HG02798 (cell line): Measurements from ENCODE around the gene ASPSCR1.

Experiments
- ATAC-seq: cut with Tn5 transposase; IDR thresholded peaks from one replicate; pipeline ENCODE4 v1.9.1; 2021; ENCODE audit warnings: mild to moderate bottlenecking; ENCODE audit not compliant: unreplicated experiment, poor library complexity

Gene ASPSCR1

GRCh38 chr17:82021107-82021899 is 43.9 kb downstream of the ASPSCR1 start:
- ATAC-seq = no peak

GRCh38 chr17:82021900-82022309 is 44.5 kb downstream of the ASPSCR1 start:
- no peak for ATAC-seq

GRCh38 chr17:82022310-82022980 is 45.0 kb downstream of the ASPSCR1 start, which contains the start of gene CENPX:
Gene CENPX, minus strand, starts transcription at chr17:82022878. Its CDS starts 17 bp downstream, at chr17:82022861.
- peak; percentile 12 for ATAC-seq

- peak; percentile 90 for ATAC-seq
Observed at GRCh38 chr17:82022981-82023446, 45.6 kb downstream of the ASPSCR1 start, which contains the start of gene LRRC45. Gene LRRC45, plus strand, starts transcription at chr17:82023305. Its CDS starts 339 bp downstream, at chr17:82023644.

GRCh38 chr17:82023447-82024241 is 46.2 kb downstream of the ASPSCR1 start:
- ATAC-seq = no peak

GRCh38 chr17:82024859-82025258 is 47.4 kb downstream of the ASPSCR1 start:
- ATAC-seq = no peak

- no peak for ATAC-seq
Observed at GRCh38 chr17:82025401-82026107, 48.1 kb downstream of the ASPSCR1 start.

- ATAC-seq = no peak
Observed at GRCh38 chr17:82028246-82028645, 50.8 kb downstream of the ASPSCR1 start.

- ATAC-seq = no peak
Observed at GRCh38 chr17:82028966-82029365, 51.5 kb downstream of the ASPSCR1 start.

- no peak for ATAC-seq
Observed at GRCh38 chr17:82029391-82029790, 52.0 kb downstream of the ASPSCR1 start.

- no peak for ATAC-seq
Observed at GRCh38 chr17:82029990-82030469, 52.6 kb downstream of the ASPSCR1 start.

GRCh38 chr17:82030470-82031302 is 53.3 kb downstream of the ASPSCR1 start:
- peak; percentile 43 for ATAC-seq

GRCh38 chr17:82031303-82031884 is 54.0 kb downstream of the ASPSCR1 start, which contains the start of gene RAC3:
Gene RAC3, plus strand, starts transcription at chr17:82031678. Its CDS starts 84 bp downstream, at chr17:82031762.
- no peak for ATAC-seq

- ATAC-seq = no peak
Observed at GRCh38 chr17:82031885-82032627, 54.6 kb downstream of the ASPSCR1 start.

GRCh38 chr17:82033359-82034085 is 56.1 kb downstream of the ASPSCR1 start:
- ATAC-seq = no peak

- ATAC-seq = no peak
Observed at GRCh38 chr17:82034371-82035011, 57.1 kb downstream of the ASPSCR1 start.

GRCh38 chr17:82035488-82035887 is 58.1 kb downstream of the ASPSCR1 start:
- ATAC-seq = no peak
